Measurements from ENCODE around the gene ITGB3BP.
"Not testable (repeated sequence)": the region's sequence is repeated elsewhere in the genome, so short reads cannot be mapped to it uniquely, and the experiment has no call there.

Gene ITGB3BP

GRCh38 chr1:63506782-63507181 lies 16.2 kb downstream of the ITGB3BP start:
- no peak for DNase-seq (ENCODE audit: low read depth, low spot score)

- DNase-seq (ENCODE audit: low read depth, low spot score), result no peak
Measured at GRCh38 chr1:63501256-63501655, 21.8 kb downstream of the ITGB3BP start.

GRCh38 chr1:63498106-63498505 lies 24.9 kb downstream of the ITGB3BP start:
- no peak for DNase-seq (ENCODE audit: low read depth, low spot score)

- no peak for DNase-seq (ENCODE audit: low read depth, low spot score)
Measured at GRCh38 chr1:63497577-63497976, 25.4 kb downstream of the ITGB3BP start.

GRCh38 chr1:63487336-63488065 lies 35.5 kb downstream of the ITGB3BP start:
- DNase-seq (ENCODE audit: low read depth, low spot score), result peak; percentile 82

GRCh38 chr1:63486629-63487028 lies 36.4 kb downstream of the ITGB3BP start:
- DNase-seq (ENCODE audit: low read depth, low spot score), result no peak

- no peak for DNase-seq (ENCODE audit: low read depth, low spot score)
Measured at GRCh38 chr1:63480057-63480456, 43.0 kb downstream of the ITGB3BP start.

GRCh38 chr1:63475761-63476160 lies 47.3 kb downstream of the ITGB3BP start:
- DNase-seq (ENCODE audit: low read depth, low spot score), result no peak

GRCh38 chr1:63468683-63469082 lies 54.3 kb downstream of the ITGB3BP start:
- not testable (repeated sequence) for DNase-seq (ENCODE audit: low read depth, low spot score)

- no peak for DNase-seq (ENCODE audit: low read depth, low spot score)
Measured at GRCh38 chr1:63466759-63467158, 56.3 kb downstream of the ITGB3BP start.

GRCh38 chr1:63466181-63466580 lies 56.8 kb downstream of the ITGB3BP start:
- DNase-seq (ENCODE audit: low read depth, low spot score), result no peak

GRCh38 chr1:63463248-63463647 lies 59.8 kb downstream of the ITGB3BP start:
- DNase-seq (ENCODE audit: low read depth, low spot score), result no peak

- no peak for DNase-seq (ENCODE audit: low read depth, low spot score)
Measured at GRCh38 chr1:63461661-63462230, 61.3 kb downstream of the ITGB3BP start.

- no peak for DNase-seq (ENCODE audit: low read depth, low spot score)
Measured at GRCh38 chr1:63458750-63459149, 64.3 kb downstream of the ITGB3BP start.

- peak; percentile 7 for DNase-seq (ENCODE audit: low read depth, low spot score)
Measured at GRCh38 chr1:63454269-63454668, 68.8 kb downstream of the ITGB3BP start.

GRCh38 chr1:63453232-63453631 lies 69.8 kb downstream of the ITGB3BP start:
- DNase-seq (ENCODE audit: low read depth, low spot score), result no peak

- no peak for DNase-seq (ENCODE audit: low read depth, low spot score)
Measured at GRCh38 chr1:63450416-63450815, 72.6 kb downstream of the ITGB3BP start.

- DNase-seq (ENCODE audit: low read depth, low spot score), result no peak
Measured at GRCh38 chr1:63448731-63449246, 74.2 kb downstream of the ITGB3BP start.

GRCh38 chr1:63442141-63442475 lies 80.9 kb downstream of the ITGB3BP start:
- peak; percentile 52 for DNase-seq (ENCODE audit: low read depth, low spot score)

- peak; percentile 14 for DNase-seq (ENCODE audit: low read depth, low spot score)
Measured at GRCh38 chr1:63435161-63435560, 87.9 kb downstream of the ITGB3BP start.

- no peak for DNase-seq (ENCODE audit: low read depth, low spot score)
Measured at GRCh38 chr1:63429281-63429680, 93.7 kb downstream of the ITGB3BP start.

- no peak for DNase-seq (ENCODE audit: low read depth, low spot score)
Measured at GRCh38 chr1:63428815-63429214, 94.2 kb downstream of the ITGB3BP start.

GRCh38 chr1:63423649-63424048 lies 99.4 kb downstream of the ITGB3BP start:
- no peak for DNase-seq (ENCODE audit: low read depth, low spot score)
